ENCODE measurements around the gene SLC1A3. TPM values are rescaled to one million over a fixed set of nuclear protein-coding genes. Genes with fewer than 3 reads are reported as not detected.

Gene SLC1A3
- total and polyA plus RNA-seq, 2 of the 4 experiments (the other 2 are of a cell fraction) = 0.27 to 1.3 TPM

GRCh38 chr5:36623832-36624231 is 17.4 kb downstream of the SLC1A3 start:
- TF ChIP-seq POLR2A (IDR thresholded peaks at IDR 0.05; ENCODE audit: low read depth, low read length) = no peak
- TF ChIP-seq CTCF (conservative IDR thresholded peaks at IDR 0.05; ENCODE audit: low read depth, low read length) = no peak
- TF ChIP-seq FOS (IDR thresholded peaks at IDR 0.05; ENCODE audit: low read depth, low read length) = no peak
- no peak for TF ChIP-seq RCOR1 (IDR thresholded peaks at IDR 0.05; ENCODE audit: insufficient replicate concordance, low read length)
- no peak for TF ChIP-seq MAZ (IDR thresholded peaks at IDR 0.05; ENCODE audit: borderline replicate concordance, low read depth, low read length)
- TF ChIP-seq USF2 (IDR thresholded peaks at IDR 0.05; ENCODE audit: low read depth, low read length) = no peak
- no peak for TF ChIP-seq BHLHE40 (IDR thresholded peaks at IDR 0.05; ENCODE audit: low read depth, low read length)
- no peak for TF ChIP-seq MXI1 (IDR thresholded peaks at IDR 0.05; ENCODE audit: borderline replicate concordance, low read depth, low read length)
- in situ Hi-C loops (cut with MboI; ENCODE audit: low sequenced_read_pairs) (no loop called here), intact Hi-C loops (cut with micrococcal nuclease) (no loop called here), dilution Hi-C loops (cut with HindIII; ENCODE audit: low sequenced_read_pairs, unreplicated experiment) (no loop called here)
- no peaks in the 10 kb centered on the region for H3K4me1 ChIP-seq (ENCODE audit: control insufficient read depth, insufficient read depth, low read length)
- H2AFZ ChIP-seq (replicated peaks; ENCODE audit: low read length, poor library complexity) = no peak overlapping the region
- WGBS, 2 experiments (ENCODE audit: extremely low coverage in 2 of 2, insufficient read length in 1 of 2) = no CpG with 5 or more reads among the region's 9 CpGs
- H3K9me3 ChIP-seq (ENCODE audit: control insufficient read depth, insufficient read depth, low read length) = no peaks in the 10 kb centered on the region
- H4K91ac ChIP-seq (ENCODE audit: insufficient read depth, low read depth, low read length) = no peak overlapping the region
- H3K36me3 ChIP-seq (ENCODE audit: control insufficient read depth, insufficient read depth, low read length) = no peaks in the 10 kb centered on the region
- DNase-seq (no peak), ATAC-seq (ENCODE audit: low read depth) (no peak)
- no peak overlapping the region for H3K4me3 ChIP-seq (ENCODE audit: insufficient read depth, low read depth, low read length)
- H3K27me3 ChIP-seq (ENCODE audit: control insufficient read depth, insufficient read depth, low read length) = no peaks in the 10 kb centered on the region
- H3K18ac ChIP-seq (ENCODE audit: low read depth, low read length) = no peak overlapping the region
- CTCF ChIA-PET = no interaction called here
- H3K27ac ChIP-seq (ENCODE audit: insufficient read depth, low read length) = no peak overlapping the region
- H3K23ac ChIP-seq (ENCODE audit: low read depth, low read length) = no peak overlapping the region
- no peak overlapping the region for H2AK9ac ChIP-seq (replicated peaks; ENCODE audit: low read depth, low read length, poor library complexity)
- no peaks in the 10 kb centered on the region for H4K20me1 ChIP-seq (ENCODE audit: insufficient read depth, low read length)
- H4K5ac ChIP-seq (ENCODE audit: low read depth, low read length) = no peak overlapping the region
- no TSS peak for BruUV-seq (replicated peaks)
- H3K4me2 ChIP-seq (ENCODE audit: low read depth, low read length) = no peak overlapping the region
- H3K79me1 ChIP-seq (ENCODE audit: low read depth in 1 of 2, low read length in 2 of 2) = no peaks in the 10 kb centered on the region
- no peak overlapping the region for H3K4ac ChIP-seq (ENCODE audit: low read depth, low read length)
- no peak overlapping the region for H2BK15ac ChIP-seq (ENCODE audit: low read depth, low read length)
- H2BK120ac ChIP-seq (ENCODE audit: low read depth, low read length) = no peak overlapping the region
- no peak overlapping the region for H3K9ac ChIP-seq (ENCODE audit: low read depth, low read length)
- no peak overlapping the region for H2AK5ac ChIP-seq (ENCODE audit: low read depth, low read length)
- H4K8ac ChIP-seq (ENCODE audit: low read depth in 2 of 2, low read length in 2 of 2) = no peak overlapping the region
- no peaks in the 10 kb centered on the region for H3K9me1 ChIP-seq (ENCODE audit: insufficient read depth, low read length)
- no peak overlapping the region for H3K56ac ChIP-seq (ENCODE audit: extremely low read depth, insufficient read depth, low read length)
- H3K14ac ChIP-seq (replicated peaks; ENCODE audit: low read depth, low read length) = no peak overlapping the region
- POLR2A ChIA-PET (ENCODE audit: unreplicated experiment) = no interaction called here
- no peak overlapping the region for H2BK5ac ChIP-seq (ENCODE audit: low read depth, low read length, poor library complexity, severe bottlenecking)
- no peak overlapping the region for H2BK20ac ChIP-seq (ENCODE audit: low read depth, low read length)
